IPS DF 4.7 (cell line): Measurements from ENCODE around the gene NDUFS7.
"Not testable (repeated sequence)": the region's sequence is repeated elsewhere in the genome, so short reads cannot be mapped to it uniquely, and the experiment has no call there.

Source experiments
- DNase-seq: peaks from one replicate; pipeline ENCODE4 v3.0.0-alpha.2; 2013; ENCODE audit warnings: low spot score; ENCODE audit errors: extremely low read depth

NDUFS7 gene

GRCh38 chr19:1417681-1418495 lies 34.2 kb downstream of the NDUFS7 start:
- no peak for DNase-seq

- no peak for DNase-seq
Measured at GRCh38 chr19:1418496-1418775, 34.7 kb downstream of the NDUFS7 start.

- no peak for DNase-seq
Measured at GRCh38 chr19:1418951-1419738, 35.4 kb downstream of the NDUFS7 start.

- DNase-seq = not testable (repeated sequence)
Measured at GRCh38 chr19:1420085-1420484, 36.4 kb downstream of the NDUFS7 start.

- DNase-seq = no peak
Measured at GRCh38 chr19:1420590-1420989, 36.9 kb downstream of the NDUFS7 start.

- DNase-seq = no peak
Measured at GRCh38 chr19:1421218-1421957, 37.7 kb downstream of the NDUFS7 start.

- no peak for DNase-seq
Measured at GRCh38 chr19:1421958-1422305, 38.2 kb downstream of the NDUFS7 start.

GRCh38 chr19:1422360-1422759 lies 38.7 kb downstream of the NDUFS7 start:
- no peak for DNase-seq

- DNase-seq = no peak
Measured at GRCh38 chr19:1422943-1423342, 39.2 kb downstream of the NDUFS7 start.

GRCh38 chr19:1423436-1424191 lies 39.9 kb downstream of the NDUFS7 start:
- DNase-seq = no peak

- no peak for DNase-seq
Measured at GRCh38 chr19:1424192-1424955, 40.7 kb downstream of the NDUFS7 start.

GRCh38 chr19:1425102-1425837 lies 41.6 kb downstream of the NDUFS7 start:
- no peak for DNase-seq

GRCh38 chr19:1425902-1426301 lies 42.2 kb downstream of the NDUFS7 start:
- DNase-seq = no peak

- no peak for DNase-seq
Measured at GRCh38 chr19:1426736-1427135, 43.0 kb downstream of the NDUFS7 start.

- DNase-seq = no peak
Measured at GRCh38 chr19:1427221-1427920, 43.7 kb downstream of the NDUFS7 start.

GRCh38 chr19:1428738-1429391 lies 45.2 kb downstream of the NDUFS7 start:
- no peak for DNase-seq

- DNase-seq = no peak
Measured at GRCh38 chr19:1429750-1430149, 46.0 kb downstream of the NDUFS7 start.

GRCh38 chr19:1430246-1430645 lies 46.5 kb downstream of the NDUFS7 start:
- DNase-seq = no peak
